ENCODE data around the gene STUM.
"Not testable (repeated sequence)": the region's sequence is repeated elsewhere in the genome, so short reads cannot be mapped to it uniquely, and the experiment has no call there.

STUM gene, protein sequence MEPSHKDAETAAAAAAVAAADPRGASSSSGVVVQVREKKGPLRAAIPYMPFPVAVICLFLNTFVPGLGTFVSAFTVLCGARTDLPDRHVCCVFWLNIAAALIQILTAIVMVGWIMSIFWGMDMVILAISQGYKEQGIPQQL

DNA sequence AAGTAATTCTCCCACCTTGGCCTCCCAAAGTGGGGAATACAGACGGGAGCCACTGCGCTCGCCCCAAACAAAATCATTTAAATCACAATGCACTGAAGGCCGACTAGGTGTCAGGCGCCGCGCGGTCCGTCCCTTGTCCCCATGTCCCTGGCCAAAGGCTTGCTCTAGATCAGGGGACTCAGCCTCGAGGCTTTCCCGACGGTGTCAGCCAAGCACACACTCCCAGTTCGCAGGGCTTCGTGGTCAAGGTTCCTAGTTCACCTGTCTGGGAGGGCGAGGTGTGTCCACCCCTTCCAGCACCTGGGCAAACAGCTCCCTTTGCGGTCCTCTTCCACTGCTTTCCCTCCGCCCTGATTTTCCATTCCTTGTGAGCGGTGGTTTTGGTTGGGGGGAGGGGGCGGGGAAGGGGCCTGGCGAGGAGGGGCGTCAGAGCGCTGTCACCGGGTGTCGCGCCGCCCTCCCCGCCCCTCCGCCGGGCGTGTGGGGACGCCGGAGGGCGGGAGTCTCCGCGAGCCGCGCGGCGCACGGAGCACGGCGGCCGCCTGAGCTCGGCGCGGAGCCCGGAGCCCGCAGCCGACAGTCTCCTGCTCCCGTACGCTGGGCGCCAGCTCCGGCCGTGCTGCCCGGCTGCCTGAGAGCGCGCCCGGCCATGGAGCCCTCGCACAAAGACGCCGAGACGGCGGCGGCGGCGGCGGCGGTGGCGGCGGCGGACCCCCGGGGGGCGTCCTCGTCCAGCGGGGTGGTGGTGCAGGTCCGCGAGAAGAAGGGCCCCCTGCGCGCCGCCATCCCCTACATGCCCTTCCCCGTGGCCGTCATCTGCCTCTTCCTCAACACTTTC is at the start of gene STUM:
Gene STUM, plus strand, starts transcription at position 509 of the 838 bp plus-strand sequence. Its CDS starts 141 bp downstream, at position 650.
- DNase-seq (ENCODE audit: low read depth, low spot score): no peak

DNA sequence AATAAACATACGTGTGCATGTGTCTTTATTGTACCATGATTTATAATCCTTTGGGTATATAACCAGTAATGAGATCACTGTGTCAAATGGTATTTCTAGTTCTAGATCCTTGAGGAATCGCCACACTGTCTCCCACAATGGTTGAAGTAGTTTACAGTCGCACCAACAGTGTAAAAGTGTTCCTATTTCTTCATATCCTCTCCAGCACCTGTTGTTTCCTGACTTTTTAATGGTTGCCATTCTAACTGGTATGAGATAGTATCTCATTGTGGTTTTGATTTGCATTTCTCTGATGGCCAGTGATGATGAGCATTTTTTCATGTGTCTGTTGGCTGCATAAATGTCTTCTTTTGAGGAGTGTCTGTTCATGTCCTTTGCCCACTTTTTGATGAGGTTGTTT is 48.9 kb upstream of the STUM start:
- not testable (repeated sequence) for DNase-seq (ENCODE audit: low read depth, low spot score)

GRCh38 chr1:226506021-226506420 is 42.5 kb upstream of the STUM start:
- DNase-seq (ENCODE audit: low read depth, low spot score): no peak

DNA sequence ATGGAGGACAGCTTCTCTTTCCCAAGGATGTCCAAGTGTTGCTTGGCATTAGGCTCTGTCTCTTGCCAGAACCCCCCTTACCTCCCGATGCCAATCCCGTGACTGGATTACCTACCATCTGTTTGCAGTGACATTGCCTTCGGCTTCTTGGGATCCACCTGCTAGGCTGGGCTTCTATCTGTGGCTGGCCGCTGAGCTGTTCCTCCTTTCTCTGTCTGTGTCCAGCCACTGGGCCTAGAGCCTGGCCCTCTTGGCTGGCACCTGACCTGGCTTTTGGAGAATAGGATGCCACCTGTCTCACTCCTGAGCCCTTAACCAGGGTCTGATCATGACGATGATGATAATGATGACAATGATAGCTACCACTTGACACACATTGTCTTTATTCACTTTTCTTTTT is 41.6 kb upstream of the STUM start:
- DNase-seq (ENCODE audit: low read depth, low spot score): no peak

DNA sequence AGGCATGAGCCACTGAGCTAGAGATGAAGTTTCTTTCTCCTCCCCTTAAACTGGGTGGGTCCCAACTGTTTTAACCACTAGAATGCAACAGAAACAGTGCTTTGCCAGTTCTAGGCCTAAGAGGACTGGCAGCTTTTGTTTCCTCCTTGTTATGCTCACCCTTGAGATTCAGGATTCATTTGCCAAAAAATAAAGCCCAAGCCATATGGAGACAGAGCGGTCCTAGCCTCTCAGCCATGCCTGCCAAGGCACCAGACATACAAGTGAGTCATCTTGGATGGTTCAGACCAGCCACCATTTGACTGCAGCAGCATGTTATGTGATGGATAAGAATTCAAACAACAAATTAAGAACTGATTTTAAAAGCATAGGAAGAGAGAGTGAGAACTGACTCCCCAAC is 38.1 kb upstream of the STUM start:
- DNase-seq (ENCODE audit: low read depth, low spot score): no peak

DNA sequence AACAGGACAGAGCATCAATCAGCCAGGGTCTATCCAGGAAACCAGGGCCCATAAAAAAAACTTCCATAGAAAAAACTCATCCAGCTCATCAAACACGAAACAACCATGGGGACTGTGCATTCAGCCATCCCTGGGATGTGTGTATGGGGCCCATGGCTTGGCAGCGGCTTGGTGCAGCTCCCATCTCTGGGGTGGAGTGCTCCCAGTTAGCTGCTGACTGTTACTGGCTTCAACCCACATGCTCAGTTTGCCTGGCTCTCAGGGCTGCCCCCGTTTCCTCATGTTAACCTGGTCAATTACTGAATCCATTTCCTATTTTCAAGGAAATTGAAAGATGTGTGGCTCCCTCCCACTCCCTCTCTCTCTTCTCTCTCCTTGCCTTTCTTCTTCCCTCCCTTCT is 37.3 kb upstream of the STUM start:
- DNase-seq (ENCODE audit: low read depth, low spot score): no peak

- no peak for DNase-seq (ENCODE audit: low read depth, low spot score)
Measured at GRCh38 chr1:226512076-226512728, 36.4 kb upstream of the STUM start.

GRCh38 chr1:226518375-226518774 is 30.2 kb upstream of the STUM start:
- DNase-seq (ENCODE audit: low read depth, low spot score): no peak

- DNase-seq (ENCODE audit: low read depth, low spot score): no peak
Measured at GRCh38 chr1:226519135-226519534, 29.4 kb upstream of the STUM start.

GRCh38 chr1:226519716-226520598 is 28.6 kb upstream of the STUM start:
- DNase-seq (ENCODE audit: low read depth, low spot score): no peak

- no peak for DNase-seq (ENCODE audit: low read depth, low spot score)
Measured at GRCh38 chr1:226520640-226521355, 27.8 kb upstream of the STUM start.

- no peak for DNase-seq (ENCODE audit: low read depth, low spot score)
Measured at GRCh38 chr1:226523646-226524406, 24.7 kb upstream of the STUM start.

DNA sequence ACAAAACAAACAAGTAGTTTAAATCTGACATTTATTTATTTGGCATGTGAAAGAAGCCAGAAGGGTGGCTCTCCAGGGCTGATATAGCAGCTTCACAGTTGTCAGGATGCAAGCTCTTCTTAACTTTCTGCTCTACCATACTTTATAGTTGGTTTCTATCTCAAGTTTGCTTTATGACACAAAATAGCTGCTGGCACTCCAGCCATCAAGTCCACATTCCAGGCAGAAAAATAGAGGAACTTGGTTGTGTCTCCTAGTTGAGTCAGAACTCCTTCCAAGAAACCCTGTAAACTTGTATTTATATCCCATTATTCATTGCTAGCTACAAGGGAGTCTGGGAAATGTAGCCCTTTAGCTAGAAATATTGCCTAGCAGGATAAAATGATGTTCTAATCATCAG is 24.0 kb upstream of the STUM start:
- no peak for DNase-seq (ENCODE audit: low read depth, low spot score)

GRCh38 chr1:226525750-226526149 is 22.8 kb upstream of the STUM start:
- DNase-seq (ENCODE audit: low read depth, low spot score): no peak

DNA sequence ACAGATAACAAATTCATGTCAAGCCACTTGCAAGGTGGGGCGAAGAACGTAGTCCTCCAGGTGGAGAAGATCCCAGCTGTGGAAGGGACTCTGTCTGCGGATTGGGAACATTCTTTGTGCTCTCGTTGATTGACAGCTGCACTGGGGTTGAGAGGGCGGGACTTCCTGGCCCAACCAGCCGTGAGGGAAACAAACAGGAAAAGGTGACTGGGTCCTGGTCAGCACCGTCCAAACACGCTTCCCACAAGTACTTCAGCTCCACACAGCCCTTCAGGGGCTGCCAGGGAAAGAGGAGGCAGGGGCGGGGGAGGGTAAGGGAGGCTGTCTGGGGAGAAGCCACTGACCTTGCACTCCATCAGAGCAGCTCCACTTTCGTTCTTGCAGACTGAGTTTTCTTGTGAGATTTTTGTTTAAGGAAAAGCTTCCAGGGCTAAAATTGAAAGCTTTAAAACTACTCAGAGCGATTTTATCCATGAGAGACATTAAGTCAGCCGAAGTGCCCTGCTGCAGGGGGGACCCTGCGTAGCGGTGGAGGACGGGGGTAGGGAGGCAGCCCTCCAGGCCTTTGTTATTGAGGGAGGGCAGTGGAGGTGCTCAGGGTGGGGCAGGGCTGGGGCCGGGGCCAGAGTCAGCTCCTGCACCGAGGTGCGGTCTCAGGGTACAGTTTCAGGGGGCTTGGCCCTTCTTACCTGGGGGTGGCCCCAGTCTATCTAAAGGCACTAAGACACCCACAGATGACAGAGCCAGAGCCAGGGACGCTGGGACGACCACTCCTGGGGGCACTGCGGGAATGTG is 21.6 kb upstream of the STUM start:
- no peak for DNase-seq (ENCODE audit: low read depth, low spot score)

- no peak for DNase-seq (ENCODE audit: low read depth, low spot score)
Measured at GRCh38 chr1:226529891-226530290, 18.7 kb upstream of the STUM start.

DNA sequence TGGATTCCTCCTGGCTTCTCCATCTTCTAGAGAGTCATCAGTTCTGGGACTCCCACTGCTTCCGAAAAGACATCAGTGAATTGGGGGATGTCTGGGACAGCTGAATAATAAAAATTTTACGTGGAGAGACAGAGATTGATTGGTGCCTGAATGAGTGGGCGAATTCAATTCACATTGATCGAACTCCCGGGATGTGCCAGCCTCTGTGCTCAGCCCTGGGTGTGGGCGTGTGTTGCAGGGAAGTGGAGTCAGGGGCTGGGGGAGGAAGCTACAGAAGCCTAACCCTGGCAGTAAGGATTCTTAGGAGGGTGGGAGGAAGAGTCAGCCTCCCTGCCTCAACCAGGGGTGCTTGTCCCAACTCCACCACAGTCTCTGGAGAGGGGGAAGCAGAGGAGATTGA is 18.0 kb upstream of the STUM start:
- no peak for DNase-seq (ENCODE audit: low read depth, low spot score)

- DNase-seq (ENCODE audit: low read depth, low spot score): no peak
Measured at GRCh38 chr1:226531360-226532093, 17.0 kb upstream of the STUM start.

- no peak for DNase-seq (ENCODE audit: low read depth, low spot score)
Measured at GRCh38 chr1:226532553-226532952, 16.0 kb upstream of the STUM start.

All from brain pericyte (primary cell).